Esophagus muscularis mucosa (tissue), 4 donors: Measurements from ENCODE around the gene BRAP.
"Not testable (repeated sequence)": the region's sequence is repeated elsewhere in the genome, so short reads cannot be mapped to it uniquely, and the experiment has no call there.

ENCODE experiments used
- EP300 ChIP-seq: sonication (generic); formaldehyde crosslinking; IDR thresholded peaks from one replicate; pipeline ENCODE4 v1.6.1; 2017; ENCODE audit warnings: antibody characterized with exemption
- POLR2A ChIP-seq: fragments of 450-650 bp; IDR thresholded peaks from one replicate; pipeline ENCODE4 v1.6.1; 2017; ENCODE audit warnings: antibody characterized with exemption, moderate library complexity, mild to moderate bottlenecking, low read depth
- POLR2AphosphoS5 ChIP-seq, 2 donors: sonication (generic); formaldehyde crosslinking; IDR thresholded peaks; one replicate each; pipeline ENCODE4 v1.6.1; 2017; ENCODE audit warnings: antibody characterized with exemption in 2 of 2
- TF ChIP-seq, protein P1 (sequence below), 3 experiments: fragments of 200-600 bp in 2 of 3; fragments of 450-650 bp in 1 of 3; sonication (generic) in 2 of 3; IDR thresholded peaks; one replicate each; pipeline ENCODE4 v1.5.1; 2017 to 2019; ENCODE audit warnings: antibody characterized with exemption in 3 of 3, mild to moderate bottlenecking in 2 of 3, moderate library complexity in 1 of 3

- TF ChIP-seq, protein P1, sequence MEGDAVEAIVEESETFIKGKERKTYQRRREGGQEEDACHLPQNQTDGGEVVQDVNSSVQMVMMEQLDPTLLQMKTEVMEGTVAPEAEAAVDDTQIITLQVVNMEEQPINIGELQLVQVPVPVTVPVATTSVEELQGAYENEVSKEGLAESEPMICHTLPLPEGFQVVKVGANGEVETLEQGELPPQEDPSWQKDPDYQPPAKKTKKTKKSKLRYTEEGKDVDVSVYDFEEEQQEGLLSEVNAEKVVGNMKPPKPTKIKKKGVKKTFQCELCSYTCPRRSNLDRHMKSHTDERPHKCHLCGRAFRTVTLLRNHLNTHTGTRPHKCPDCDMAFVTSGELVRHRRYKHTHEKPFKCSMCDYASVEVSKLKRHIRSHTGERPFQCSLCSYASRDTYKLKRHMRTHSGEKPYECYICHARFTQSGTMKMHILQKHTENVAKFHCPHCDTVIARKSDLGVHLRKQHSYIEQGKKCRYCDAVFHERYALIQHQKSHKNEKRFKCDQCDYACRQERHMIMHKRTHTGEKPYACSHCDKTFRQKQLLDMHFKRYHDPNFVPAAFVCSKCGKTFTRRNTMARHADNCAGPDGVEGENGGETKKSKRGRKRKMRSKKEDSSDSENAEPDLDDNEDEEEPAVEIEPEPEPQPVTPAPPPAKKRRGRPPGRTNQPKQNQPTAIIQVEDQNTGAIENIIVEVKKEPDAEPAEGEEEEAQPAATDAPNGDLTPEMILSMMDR (IDR thresholded peaks at IDR 0.05): not testable (repeated sequence)
- not testable (repeated sequence) for TF ChIP-seq POLR2A; EP300; POLR2AphosphoS5 (IDR thresholded peaks at IDR 0.05)
Observed at GRCh38 chr12:111617841-111618240, 67.9 kb downstream of the BRAP start.
